ENCODE results near the gene PHYKPL.

DNA sequence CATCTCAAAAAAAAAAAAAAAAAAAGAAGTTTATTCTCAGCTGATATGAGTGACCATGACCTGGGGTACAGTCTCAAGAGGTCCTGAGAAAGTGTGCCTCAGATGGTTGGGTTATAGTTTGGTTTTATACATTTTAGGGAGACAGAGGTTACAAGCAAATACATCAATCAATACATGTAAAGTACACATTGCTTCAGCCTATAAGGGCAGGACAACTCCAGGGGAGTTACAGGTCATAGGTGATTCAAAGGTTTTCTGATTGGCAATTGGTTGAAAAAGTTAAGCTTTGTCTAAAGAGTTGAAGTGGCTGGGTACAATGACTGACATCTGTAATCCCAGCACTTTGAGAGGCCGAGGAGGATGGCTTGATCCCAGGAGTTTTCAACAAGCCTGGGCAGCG lies 43.2 kb downstream of the PHYKPL start:
- TF ChIP-seq EZH2 (IDR thresholded peaks at IDR 0.05; ENCODE audit: low read length), result no peak
- TF ChIP-seq, protein P1, sequence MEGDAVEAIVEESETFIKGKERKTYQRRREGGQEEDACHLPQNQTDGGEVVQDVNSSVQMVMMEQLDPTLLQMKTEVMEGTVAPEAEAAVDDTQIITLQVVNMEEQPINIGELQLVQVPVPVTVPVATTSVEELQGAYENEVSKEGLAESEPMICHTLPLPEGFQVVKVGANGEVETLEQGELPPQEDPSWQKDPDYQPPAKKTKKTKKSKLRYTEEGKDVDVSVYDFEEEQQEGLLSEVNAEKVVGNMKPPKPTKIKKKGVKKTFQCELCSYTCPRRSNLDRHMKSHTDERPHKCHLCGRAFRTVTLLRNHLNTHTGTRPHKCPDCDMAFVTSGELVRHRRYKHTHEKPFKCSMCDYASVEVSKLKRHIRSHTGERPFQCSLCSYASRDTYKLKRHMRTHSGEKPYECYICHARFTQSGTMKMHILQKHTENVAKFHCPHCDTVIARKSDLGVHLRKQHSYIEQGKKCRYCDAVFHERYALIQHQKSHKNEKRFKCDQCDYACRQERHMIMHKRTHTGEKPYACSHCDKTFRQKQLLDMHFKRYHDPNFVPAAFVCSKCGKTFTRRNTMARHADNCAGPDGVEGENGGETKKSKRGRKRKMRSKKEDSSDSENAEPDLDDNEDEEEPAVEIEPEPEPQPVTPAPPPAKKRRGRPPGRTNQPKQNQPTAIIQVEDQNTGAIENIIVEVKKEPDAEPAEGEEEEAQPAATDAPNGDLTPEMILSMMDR (optimal IDR thresholded peaks at IDR 0.05 in 1 of 3, IDR thresholded peaks at IDR 0.05 in 1 of 3, conservative IDR thresholded peaks at IDR 0.05 in 1 of 3; ENCODE audit: extremely low read depth in 1 of 3, insufficient read depth in 2 of 3, low read length in 3 of 3), result no peak
